ENCODE measurements around the gene CHST11. TPM values are rescaled to one million over a fixed set of nuclear protein-coding genes. Genes with fewer than 3 reads are reported as not detected.

The CHST11 gene
- total RNA-seq, 1 experiment from 2014 or later, result 1.1 TPM

DNA sequence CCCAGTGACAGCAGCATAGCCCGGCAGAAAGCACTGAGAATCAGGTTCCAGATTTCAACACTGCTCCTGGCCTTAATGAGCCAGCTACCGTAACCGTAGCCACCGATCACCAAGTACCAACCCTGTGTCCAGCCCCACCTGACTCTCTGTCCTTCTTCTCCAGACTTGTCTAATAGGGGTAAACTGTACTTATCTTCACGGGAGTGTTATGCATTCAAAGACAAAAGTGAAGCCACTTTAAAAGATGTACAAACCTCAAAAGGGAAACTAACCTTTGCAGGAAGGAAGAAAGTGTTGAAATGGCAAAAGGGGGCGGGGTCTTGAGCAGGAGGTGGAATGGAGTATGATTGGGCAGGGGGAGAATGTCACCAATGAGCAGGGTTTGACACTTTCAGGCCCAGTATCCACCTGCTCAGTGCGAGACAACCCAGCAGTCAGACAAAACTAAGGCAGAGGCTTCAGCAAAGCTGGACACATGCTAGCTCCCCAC is 226.1 kb downstream of the CHST11 start:
- no peak for DNase-seq (ENCODE audit: low spot score)
- intact Hi-C loops (cut with micrococcal nuclease; ENCODE audit: unreplicated experiment), result no loop called here
- Histone ChIP-seq H3K4me3 (ENCODE audit: low read depth, low read length, poor library complexity, severe bottlenecking) (no peak overlapping the region), H3K27ac (ENCODE audit: low read depth, low read length, poor library complexity, severe bottlenecking) (no peak overlapping the region), H3K36me3 (ENCODE audit: insufficient read depth, low read length, poor library complexity, severe bottlenecking) (no peaks in the 10 kb centered on the region), H3K4me1 (ENCODE audit: insufficient read depth, low read length, poor library complexity, severe bottlenecking) (no peaks in the 10 kb centered on the region), H3K27me3 (replicated peaks; ENCODE audit: insufficient read depth, low read depth, low read length, poor library complexity) (no peaks in the 10 kb centered on the region), H3K9me3 (ENCODE audit: low read depth, low read length, poor library complexity, severe bottlenecking) (no peaks in the 10 kb centered on the region)
- no TSS peak for BruUV-seq (replicated peaks)
- POLR2A ChIA-PET (ENCODE audit: low non-redundant PET), result no interaction called here
- TF ChIP-seq CTCF (conservative IDR thresholded peaks at IDR 0.05; ENCODE audit: low read depth, low read length) (no peak), EZH2 (IDR thresholded peaks at IDR 0.05; ENCODE audit: borderline replicate concordance, low read depth, low read length, poor library complexity, severe bottlenecking) (no peak)
- CTCF ChIA-PET, result no interaction called here

DNA sequence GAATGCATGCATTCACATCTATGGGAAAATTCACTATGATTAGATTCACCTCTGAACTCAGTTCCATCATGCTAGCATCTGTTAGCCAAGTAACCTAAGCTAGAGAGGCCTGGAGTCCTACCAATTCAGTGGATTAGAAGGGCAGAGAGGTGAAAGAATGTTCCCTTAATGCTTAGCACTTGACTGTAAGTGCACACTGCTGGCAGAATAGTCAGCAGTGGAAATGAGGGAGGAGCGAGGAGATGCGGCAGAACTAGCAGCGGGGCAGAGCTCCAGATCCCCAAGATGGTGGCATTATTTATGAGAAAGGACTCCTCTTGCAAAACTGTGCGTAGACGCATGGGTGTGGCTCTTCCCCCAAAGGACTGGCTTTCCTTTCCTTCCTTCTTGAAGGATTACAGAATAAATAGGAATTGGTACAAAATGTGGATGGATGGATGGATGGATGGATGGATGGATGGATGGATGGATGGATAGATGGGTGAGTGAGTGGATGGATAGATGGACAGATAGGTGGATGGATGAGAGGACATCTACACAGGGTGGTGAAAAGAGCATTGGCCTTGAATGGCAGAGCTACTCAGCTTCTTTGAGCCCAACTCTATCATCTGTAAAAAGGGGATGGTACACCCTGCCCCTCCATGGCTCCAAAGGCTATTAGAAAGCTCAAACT is 227.2 kb downstream of the CHST11 start:
- ChIA-PET CTCF (no interaction called here), POLR2A (ENCODE audit: low non-redundant PET) (no interaction called here)
- H3K9me3 ChIP-seq (ENCODE audit: low read depth, low read length, poor library complexity, severe bottlenecking), result no peaks in the 10 kb centered on the region
- intact Hi-C loops (cut with micrococcal nuclease; ENCODE audit: unreplicated experiment), result no loop called here
- H3K27me3 ChIP-seq (replicated peaks; ENCODE audit: insufficient read depth, low read depth, low read length, poor library complexity), result no peaks in the 10 kb centered on the region
- H3K27ac ChIP-seq (ENCODE audit: low read depth, low read length, poor library complexity, severe bottlenecking), result no peak overlapping the region
- H3K36me3 ChIP-seq (ENCODE audit: insufficient read depth, low read length, poor library complexity, severe bottlenecking), result no peaks in the 10 kb centered on the region
- no TSS peak for BruUV-seq (replicated peaks)
- H3K4me3 ChIP-seq (ENCODE audit: low read depth, low read length, poor library complexity, severe bottlenecking), result no peak overlapping the region
- TF ChIP-seq EZH2 (IDR thresholded peaks at IDR 0.05; ENCODE audit: borderline replicate concordance, low read depth, low read length, poor library complexity, severe bottlenecking), result no peak
- TF ChIP-seq CTCF (conservative IDR thresholded peaks at IDR 0.05; ENCODE audit: low read depth, low read length), result no peak
- H3K4me1 ChIP-seq (ENCODE audit: insufficient read depth, low read length, poor library complexity, severe bottlenecking), result no peaks in the 10 kb centered on the region
- DNase-seq (ENCODE audit: low spot score), result no peak

DNA sequence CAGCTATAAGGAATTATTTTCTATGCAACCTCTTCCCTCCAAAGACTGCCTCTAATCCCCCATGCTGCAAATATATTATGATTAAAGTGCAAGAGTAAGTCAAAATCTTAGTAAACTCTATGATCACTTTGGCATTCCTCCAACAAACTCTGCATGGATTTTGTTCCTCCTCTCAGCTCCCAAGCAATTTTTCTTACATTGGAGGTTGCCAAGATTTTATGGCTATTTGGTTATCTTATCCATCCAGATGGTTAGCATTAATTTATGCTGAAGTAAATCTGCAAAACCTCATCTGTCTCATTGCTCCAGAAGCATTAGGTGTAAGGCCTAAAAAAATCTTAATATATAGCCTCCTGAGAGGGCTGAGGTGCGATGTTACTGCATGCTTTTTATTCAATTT is 228.1 kb downstream of the CHST11 start:
- intact Hi-C loops (cut with micrococcal nuclease; ENCODE audit: unreplicated experiment), result no loop called here
- no peaks in the 10 kb centered on the region for H3K36me3 ChIP-seq (ENCODE audit: insufficient read depth, low read length, poor library complexity, severe bottlenecking)
- TF ChIP-seq CTCF (conservative IDR thresholded peaks at IDR 0.05; ENCODE audit: low read depth, low read length) (no peak), EZH2 (IDR thresholded peaks at IDR 0.05; ENCODE audit: borderline replicate concordance, low read depth, low read length, poor library complexity, severe bottlenecking) (no peak)
- H3K4me1 ChIP-seq (ENCODE audit: insufficient read depth, low read length, poor library complexity, severe bottlenecking), result no peaks in the 10 kb centered on the region
- H3K27ac ChIP-seq (ENCODE audit: low read depth, low read length, poor library complexity, severe bottlenecking), result no peak overlapping the region
- ChIA-PET POLR2A (ENCODE audit: low non-redundant PET) (no interaction called here), CTCF (no interaction called here)
- no peaks in the 10 kb centered on the region for H3K27me3 ChIP-seq (replicated peaks; ENCODE audit: insufficient read depth, low read depth, low read length, poor library complexity)
- H3K9me3 ChIP-seq (ENCODE audit: low read depth, low read length, poor library complexity, severe bottlenecking), result no peaks in the 10 kb centered on the region
- peak; percentile 23 for DNase-seq (ENCODE audit: low spot score)
- H3K4me3 ChIP-seq (ENCODE audit: low read depth, low read length, poor library complexity, severe bottlenecking), result no peak overlapping the region
- no TSS peak for BruUV-seq (replicated peaks)

Measured in A673 (cell line).